ENCODE data around the gene PSTPIP2. TPM values are rescaled to one million over a fixed set of nuclear protein-coding genes. Genes with fewer than 3 reads are reported as not detected.

PSTPIP2 gene, protein sequence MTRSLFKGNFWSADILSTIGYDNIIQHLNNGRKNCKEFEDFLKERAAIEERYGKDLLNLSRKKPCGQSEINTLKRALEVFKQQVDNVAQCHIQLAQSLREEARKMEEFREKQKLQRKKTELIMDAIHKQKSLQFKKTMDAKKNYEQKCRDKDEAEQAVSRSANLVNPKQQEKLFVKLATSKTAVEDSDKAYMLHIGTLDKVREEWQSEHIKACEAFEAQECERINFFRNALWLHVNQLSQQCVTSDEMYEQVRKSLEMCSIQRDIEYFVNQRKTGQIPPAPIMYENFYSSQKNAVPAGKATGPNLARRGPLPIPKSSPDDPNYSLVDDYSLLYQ
- total RNA-seq = 3.3 and 11.2 TPM in 2 replicates

DNA sequence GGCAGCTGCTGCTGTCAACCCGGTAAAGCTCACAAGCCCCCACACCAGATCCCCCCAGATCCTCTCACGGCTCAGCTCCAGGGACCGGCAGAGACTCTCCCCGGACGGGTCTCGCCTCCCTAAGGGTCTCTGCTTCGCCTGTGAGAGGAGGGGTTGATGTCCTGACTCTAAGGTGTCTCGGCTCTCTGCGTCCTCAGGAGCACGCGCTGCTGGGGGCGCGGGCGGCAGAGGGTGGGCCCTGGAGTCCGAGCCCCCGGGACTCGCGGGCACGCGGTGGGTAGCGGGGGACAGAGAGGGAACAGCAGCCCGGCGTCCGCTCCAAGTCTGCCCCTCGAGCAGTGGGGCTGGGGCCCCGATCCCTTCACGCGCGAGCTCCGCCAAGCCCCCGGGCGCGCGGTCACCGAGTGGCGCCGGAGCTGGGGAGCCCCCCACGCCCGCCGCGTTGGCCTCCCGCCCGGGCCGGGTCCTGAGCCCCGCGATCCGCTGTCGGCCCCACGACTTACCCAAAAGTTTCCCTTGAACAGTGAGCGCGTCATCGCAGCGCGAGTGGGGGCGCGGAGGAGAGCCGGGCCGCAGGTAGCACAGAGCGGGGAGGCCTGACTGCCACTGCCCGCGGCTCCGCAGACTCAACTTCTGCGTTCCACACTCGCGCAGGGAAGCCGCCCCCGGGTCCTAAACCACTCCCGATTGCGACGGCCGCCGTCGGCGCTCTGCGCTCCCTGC, at the start of gene PSTPIP2:
Gene PSTPIP2, minus strand, starts transcription at position 608 of the 723 bp plus-strand sequence. Its CDS starts 72 bp downstream, at position 536.

DNA sequence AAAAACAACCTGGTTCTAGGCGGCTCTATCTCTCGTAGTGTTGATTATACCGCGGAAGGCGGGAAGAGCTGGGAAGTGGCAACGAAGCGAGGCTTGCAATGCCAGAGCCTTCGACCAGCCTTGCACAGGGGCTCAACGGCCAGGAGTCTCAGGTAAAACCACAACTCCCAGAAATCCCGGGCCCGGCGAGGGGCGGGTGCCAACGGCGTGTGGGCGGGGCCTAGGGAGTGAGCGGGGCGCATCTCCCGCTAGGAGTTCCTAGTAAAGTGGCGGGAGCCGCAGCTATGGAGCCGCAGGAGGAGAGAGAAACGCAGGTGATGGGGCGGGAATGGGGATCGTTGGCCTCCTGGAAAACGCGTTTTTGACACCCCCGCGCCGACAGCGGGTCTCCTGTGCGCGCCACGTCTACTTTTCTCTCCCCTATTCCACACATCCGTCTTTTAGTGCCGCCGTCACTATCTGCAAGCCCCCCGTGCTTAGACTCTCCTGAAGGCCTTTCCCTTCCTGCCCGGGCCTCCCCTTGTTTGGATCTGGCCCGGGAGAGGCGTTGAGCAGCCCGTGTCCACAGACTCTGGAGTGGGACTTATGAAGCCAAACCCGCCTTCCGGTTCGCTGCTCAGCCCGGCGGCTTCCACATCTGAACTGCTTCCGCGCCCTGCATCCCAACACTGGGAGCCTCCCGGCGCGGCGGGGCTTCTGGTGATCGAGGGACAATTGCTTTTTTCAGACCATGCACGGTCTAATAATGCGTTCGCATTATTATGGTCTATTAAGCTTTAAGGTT, 32.3 kb upstream of the PSTPIP2 start, which contains the start of gene HAUS1:
Gene HAUS1, plus strand, starts transcription at position 258 of the 784 bp plus-strand sequence. Its CDS starts 27 bp downstream, at position 285.

DNA sequence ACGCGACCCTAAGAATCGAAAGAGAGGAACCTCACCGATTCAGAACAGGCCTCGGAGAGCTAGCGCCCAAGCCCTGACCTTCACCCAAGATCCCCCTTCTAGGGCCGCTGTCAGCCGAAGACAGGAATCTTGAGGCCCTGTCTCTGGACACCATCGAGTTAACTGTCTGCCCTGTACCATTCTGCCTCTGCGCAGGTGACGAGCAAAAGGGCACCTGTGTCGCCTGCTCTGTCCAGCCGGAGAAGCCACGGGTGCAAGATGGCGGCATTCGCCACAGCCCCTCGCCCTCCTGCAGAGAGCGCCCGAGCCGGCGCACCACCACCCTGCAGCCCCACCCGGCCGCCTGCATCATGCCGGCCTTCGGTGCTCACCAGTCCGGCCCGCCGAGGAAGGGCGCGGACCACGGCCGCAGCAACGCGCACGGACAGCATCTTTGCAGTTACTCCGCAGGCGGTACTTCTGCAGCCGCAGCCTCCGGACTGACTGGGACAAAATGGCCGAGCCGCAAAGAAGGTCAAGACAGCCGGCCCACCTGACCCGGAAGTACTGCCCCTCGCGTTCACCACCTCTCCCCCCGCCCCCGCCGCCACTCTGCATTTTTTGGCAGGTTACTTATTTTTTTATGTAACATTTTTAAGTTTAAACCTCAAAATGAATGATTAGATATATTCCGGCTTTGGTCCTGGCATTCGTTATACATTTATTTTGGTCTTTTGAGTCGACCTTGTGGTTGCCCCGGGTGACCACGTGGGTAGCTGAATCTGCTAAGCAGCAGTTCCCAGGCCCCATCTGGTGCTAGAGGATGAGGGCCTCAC, 25.9 kb upstream of the PSTPIP2 start, which contains the start of gene ATP5F1A:
Gene ATP5F1A, minus strand, starts transcription at position 496 of the 815 bp plus-strand sequence. Its CDS starts 65 bp downstream, at position 431.

GRCh38 chr18:45967007-45967706, 104.9 kb downstream of the PSTPIP2 start, which contains the start of gene EPG5:
Gene EPG5, minus strand, starts transcription at chr18:45967329. Its CDS starts 90 bp downstream, at chr18:45967239.

Other genes starting within 250 kb of the PSTPIP2 start
- gene SIGLEC15, start 246.6 kb downstream of the PSTPIP2 start, total RNA-seq = 1.0 TPM in 1 of 2 replicates, not detected in the other
- 12.7 and 20.9 TPM in 2 replicates for gene EPG5, start 104.9 kb downstream of the PSTPIP2 start, total RNA-seq
- gene ATP5F1A, start 26.0 kb upstream of the PSTPIP2 start, total RNA-seq = 378 and 544 TPM in 2 replicates
- 30.5 and 72.9 TPM in 2 replicates for gene HAUS1, start 32.1 kb upstream of the PSTPIP2 start, total RNA-seq

Measured in epithelial cell of alveolus of lung (primary cell).